ENCODE data around the gene ABCG5.

The ABCG5 gene
- long read RNA-seq, donor 1: 0 reads
- long read RNA-seq, donor 2: 0 reads
- long read RNA-seq, donor 3: 0 reads
- long read RNA-seq, donor 4: 0 reads
- long read RNA-seq, donor 5: 0 reads
- long read RNA-seq, donor 6: 0 reads
- long read RNA-seq, donor 7: 0 reads
- long read RNA-seq, donor 8: 0 reads

- DNase-seq: no peak
Observed at GRCh38 chr2:43838560-43839267, at the start of gene ABCG5, which contains the start of gene ABCG8. TSS of gene ABCG5 (minus strand) at chr2:43838839. CDS start at chr2:43838679, 160 bp downstream. TSS of gene ABCG8 (plus strand) at chr2:43838971. CDS start at chr2:43839054, 83 bp downstream.

- DNase-seq: no peak
Observed at GRCh38 chr2:43887176-43887575, 48.5 kb upstream of the ABCG5 start.

- DNase-seq: no peak
Observed at GRCh38 chr2:43885132-43885632, 46.5 kb upstream of the ABCG5 start.

GRCh38 chr2:43884689-43885088 lies 46.0 kb upstream of the ABCG5 start:
- DNase-seq: no peak

- DNase-seq: no peak
Observed at GRCh38 chr2:43882312-43882711, 43.7 kb upstream of the ABCG5 start.

- no peak for DNase-seq
Observed at GRCh38 chr2:43880952-43881351, 42.3 kb upstream of the ABCG5 start.

- no peak for DNase-seq
Observed at GRCh38 chr2:43880471-43880870, 41.8 kb upstream of the ABCG5 start.

GRCh38 chr2:43879261-43879660 lies 40.6 kb upstream of the ABCG5 start:
- DNase-seq: no peak

- DNase-seq: peak; percentile 36
Observed at GRCh38 chr2:43877782-43878464, 39.3 kb upstream of the ABCG5 start.

- DNase-seq: no peak
Observed at GRCh38 chr2:43874776-43875451, 36.3 kb upstream of the ABCG5 start.

GRCh38 chr2:43872151-43872550 lies 33.5 kb upstream of the ABCG5 start:
- DNase-seq: no peak

GRCh38 chr2:43855292-43855691 lies 16.7 kb upstream of the ABCG5 start:
- no peak for DNase-seq

GRCh38 chr2:43854671-43855070 lies 16.0 kb upstream of the ABCG5 start:
- DNase-seq: no peak

- DNase-seq: no peak
Observed at GRCh38 chr2:43853141-43854081, 14.8 kb upstream of the ABCG5 start.

- DNase-seq: no peak
Observed at GRCh38 chr2:43852196-43852730, 13.6 kb upstream of the ABCG5 start.

- no peak for DNase-seq
Observed at GRCh38 chr2:43851011-43851980, 12.7 kb upstream of the ABCG5 start.

- DNase-seq: no peak
Observed at GRCh38 chr2:43848214-43848613, 9.6 kb upstream of the ABCG5 start.

- DNase-seq: no peak
Observed at GRCh38 chr2:43846140-43846793, 7.6 kb upstream of the ABCG5 start.

- DNase-seq: no peak
Observed at GRCh38 chr2:43845181-43845580, 6.5 kb upstream of the ABCG5 start.

GRCh38 chr2:43842866-43843226 lies 4.2 kb upstream of the ABCG5 start:
- DNase-seq: no peak

Measured in right kidney (tissue), 9 donors.